ENCODE data around the gene COL4A2.

DNA sequence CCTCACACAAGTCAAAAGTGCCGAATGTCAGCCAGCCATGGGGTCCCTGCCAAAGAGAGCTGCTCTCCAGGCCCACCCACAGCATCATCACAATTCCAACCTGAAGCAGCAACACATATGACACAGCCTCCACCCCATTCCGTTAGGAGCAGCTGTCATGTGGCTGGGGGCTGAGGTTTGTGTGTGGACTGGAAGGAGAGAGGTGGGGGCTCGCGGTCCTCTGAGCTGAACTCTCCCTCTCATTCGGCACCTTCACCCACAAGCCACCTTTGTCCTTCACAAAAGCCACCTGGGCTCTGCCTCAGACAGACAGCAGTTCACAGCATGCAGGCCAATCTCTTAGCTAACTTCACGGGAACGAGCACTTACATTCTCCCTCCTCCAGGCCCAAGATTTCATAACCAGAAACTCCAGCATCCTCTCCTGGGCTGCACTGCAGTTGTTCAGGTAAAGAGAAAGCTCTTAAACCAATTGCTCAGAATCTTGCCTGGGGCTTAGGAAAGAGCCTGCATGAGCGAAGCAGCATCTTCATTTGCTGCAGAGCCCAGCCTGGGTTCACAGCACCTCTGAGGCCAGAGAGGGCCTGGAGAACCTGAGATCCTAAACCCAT is 247.2 kb downstream of the COL4A2 start:
- TF ChIP-seq POLR2AphosphoS5 (IDR thresholded peaks at IDR 0.05; ENCODE audit: low read depth, low read length) (no peak), POLR2A (IDR thresholded peaks at IDR 0.05; ENCODE audit: low read depth, low read length) (no peak), TAF1 (IDR thresholded peaks at IDR 0.05; ENCODE audit: borderline replicate concordance, low read depth, low read length) (no peak)
